ENCODE data around the gene EFHD1. TPM values are rescaled to one million over a fixed set of nuclear protein-coding genes. Genes with fewer than 3 reads are reported as not detected.

Gene EFHD1, protein sequence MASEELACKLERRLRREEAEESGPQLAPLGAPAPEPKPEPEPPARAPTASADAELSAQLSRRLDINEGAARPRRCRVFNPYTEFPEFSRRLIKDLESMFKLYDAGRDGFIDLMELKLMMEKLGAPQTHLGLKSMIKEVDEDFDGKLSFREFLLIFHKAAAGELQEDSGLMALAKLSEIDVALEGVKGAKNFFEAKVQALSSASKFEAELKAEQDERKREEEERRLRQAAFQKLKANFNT
- not detected in 2 replicates for total RNA-seq (2022)
- Bru-seq, nascent RNA, result percentile 9 among the genes with signal in this experiment
- percentile 16 among the genes with signal in this experiment for BruChase-seq, experiment 1, labeled RNA remaining after a 6-hour chase
- percentile 11 among the genes with signal in this experiment for BruChase-seq, experiment 2, labeled RNA remaining after a 2-hour chase
- long read RNA-seq, result 0 reads

DNA sequence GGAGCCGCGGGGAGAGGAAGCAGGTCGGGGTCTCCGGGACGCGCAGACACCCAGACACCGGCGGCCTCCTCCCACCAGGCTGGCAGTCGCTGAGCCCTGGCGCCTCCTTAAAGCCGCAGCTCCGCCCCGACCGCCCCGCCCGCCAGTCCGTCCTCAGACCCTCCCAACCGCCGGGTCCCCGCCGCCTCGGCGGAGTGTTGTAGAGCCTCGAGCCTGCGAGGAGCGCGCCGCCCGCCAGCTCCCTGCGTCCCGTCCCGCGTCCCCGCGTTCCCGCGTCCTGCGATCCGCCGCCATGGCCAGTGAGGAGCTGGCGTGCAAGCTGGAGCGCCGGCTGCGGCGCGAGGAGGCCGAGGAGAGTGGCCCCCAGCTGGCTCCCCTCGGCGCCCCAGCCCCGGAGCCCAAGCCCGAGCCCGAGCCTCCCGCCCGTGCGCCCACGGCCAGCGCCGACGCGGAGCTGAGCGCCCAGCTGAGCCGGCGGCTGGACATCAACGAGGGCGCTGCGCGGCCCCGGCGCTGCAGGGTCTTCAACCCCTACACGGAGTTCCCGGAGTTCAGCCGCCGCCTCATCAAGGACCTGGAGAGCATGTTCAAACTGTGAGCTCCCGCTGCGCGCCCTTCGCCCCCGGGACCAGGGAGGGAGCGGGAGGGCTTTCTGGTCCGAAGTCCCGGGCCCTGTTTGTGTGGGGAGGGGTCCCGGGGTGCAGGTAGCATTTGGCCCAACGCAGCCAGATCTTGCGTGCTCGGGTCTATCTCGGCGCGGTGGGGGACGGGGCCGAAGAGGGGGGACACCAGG is at the start of gene EFHD1:
Gene EFHD1, plus strand, starts transcription at position 192 of the 793 bp plus-strand sequence. Its CDS starts 101 bp downstream, at position 293.
- TF ChIP-seq, protein P1, sequence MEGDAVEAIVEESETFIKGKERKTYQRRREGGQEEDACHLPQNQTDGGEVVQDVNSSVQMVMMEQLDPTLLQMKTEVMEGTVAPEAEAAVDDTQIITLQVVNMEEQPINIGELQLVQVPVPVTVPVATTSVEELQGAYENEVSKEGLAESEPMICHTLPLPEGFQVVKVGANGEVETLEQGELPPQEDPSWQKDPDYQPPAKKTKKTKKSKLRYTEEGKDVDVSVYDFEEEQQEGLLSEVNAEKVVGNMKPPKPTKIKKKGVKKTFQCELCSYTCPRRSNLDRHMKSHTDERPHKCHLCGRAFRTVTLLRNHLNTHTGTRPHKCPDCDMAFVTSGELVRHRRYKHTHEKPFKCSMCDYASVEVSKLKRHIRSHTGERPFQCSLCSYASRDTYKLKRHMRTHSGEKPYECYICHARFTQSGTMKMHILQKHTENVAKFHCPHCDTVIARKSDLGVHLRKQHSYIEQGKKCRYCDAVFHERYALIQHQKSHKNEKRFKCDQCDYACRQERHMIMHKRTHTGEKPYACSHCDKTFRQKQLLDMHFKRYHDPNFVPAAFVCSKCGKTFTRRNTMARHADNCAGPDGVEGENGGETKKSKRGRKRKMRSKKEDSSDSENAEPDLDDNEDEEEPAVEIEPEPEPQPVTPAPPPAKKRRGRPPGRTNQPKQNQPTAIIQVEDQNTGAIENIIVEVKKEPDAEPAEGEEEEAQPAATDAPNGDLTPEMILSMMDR (IDR thresholded peaks at IDR 0.05; ENCODE audit: unreplicated experiment), result no peak
- no peak for DNase-seq (ENCODE audit: unreplicated experiment)
- Mint-ChIP-seq H3K4me1 (ENCODE audit: insufficient read depth, unreplicated experiment) (peaks cover 5% of the 10 kb centered on the region), H3K27ac (ENCODE audit: low read depth, unreplicated experiment) (no peak within 1 kb of the TSS), H3K4me3 (ENCODE audit: unreplicated experiment) (no peak within 1 kb of the TSS), H3K27me3 (ENCODE audit: insufficient read depth, unreplicated experiment) (peaks cover 22% of the 10 kb centered on the region), H3K9me3 (ENCODE audit: unreplicated experiment) (no peaks in the 10 kb centered on the region), H3K36me3 (ENCODE audit: insufficient read depth, unreplicated experiment) (no peaks in the 10 kb centered on the region)
- CTCF ChIA-PET, result interaction anchor here (0.6 to 1.1 kb wide), 3 partner anchors 13 to 611 kb away, joined by 3 to 5 read pairs (median 3); no protein-coding TSS in a partner anchor
- POLR2A ChIA-PET, result interaction anchor here (0.6 to 1.5 kb wide), 3 partner anchors 14 to 220 kb away, joined by 3 read pairs; partner anchors contain the start of gene GIGYF2
- intact Hi-C loops (cut with micrococcal nuclease), result no loop called here
- BruUV-seq (replicated peaks), result no TSS peak

DNA sequence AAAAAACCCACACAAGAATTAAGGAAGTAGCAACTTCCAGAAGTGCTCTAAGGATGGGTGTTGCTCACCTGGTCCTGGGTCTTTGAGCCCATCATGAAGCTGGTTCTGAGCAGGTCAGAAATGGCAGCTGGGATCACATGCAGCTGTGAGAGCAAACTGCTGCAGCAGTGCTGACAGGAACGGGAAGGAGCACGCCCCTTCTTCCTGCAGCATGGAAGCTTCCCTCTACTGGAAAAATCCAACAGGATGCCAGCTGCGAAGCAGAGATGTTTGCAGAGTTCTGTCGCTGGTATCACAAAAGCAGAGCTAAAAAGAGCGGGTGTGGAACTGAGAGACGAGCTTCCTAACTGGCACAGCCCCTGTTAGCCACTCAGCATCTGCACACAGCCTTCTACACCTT is 49.2 kb upstream of the EFHD1 start:
- POLR2A ChIA-PET, result interaction anchor here (0.9 to 2.1 kb wide), 3 partner anchors 9 to 16 kb away, joined by 4 to 5 read pairs (median 5); no protein-coding TSS in a partner anchor
- CTCF ChIA-PET, result interaction anchor here (0.6 to 0.7 kb wide), 6 partner anchors 10 to 1147 kb away, joined by 3 read pairs; no protein-coding TSS in a partner anchor

DNA sequence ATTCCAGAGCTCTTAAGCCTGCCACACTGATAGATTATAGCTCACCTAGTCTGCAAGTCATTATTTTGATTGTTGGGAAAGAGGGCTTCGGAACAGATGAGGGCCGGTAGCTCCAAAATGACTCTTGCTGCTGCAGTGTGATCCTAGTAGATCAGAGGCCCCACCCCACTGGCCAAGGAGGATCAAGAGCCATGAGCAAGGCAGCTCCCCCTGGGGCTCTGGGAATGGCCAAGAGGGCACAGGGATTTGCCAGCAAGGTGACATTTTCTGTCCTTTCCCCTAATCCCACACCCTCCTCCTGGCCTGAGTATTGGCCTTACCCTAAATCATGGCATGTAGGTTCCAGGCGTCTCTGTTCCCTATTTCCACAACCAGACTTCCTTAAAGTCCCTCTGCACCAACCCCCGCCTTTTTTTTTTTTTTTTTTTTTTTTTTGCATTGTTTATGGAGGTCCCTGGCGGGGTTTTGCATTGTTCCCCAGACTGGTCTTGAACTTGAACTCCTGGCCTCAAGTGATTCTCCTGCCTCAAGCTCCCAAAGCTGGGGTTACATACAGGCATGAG is 46.4 kb upstream of the EFHD1 start:
- BruUV-seq (replicated peaks), result no TSS peak
- Mint-ChIP-seq H3K27me3 (ENCODE audit: insufficient read depth, unreplicated experiment) (no peaks in the 10 kb centered on the region), H3K27ac (ENCODE audit: low read depth, unreplicated experiment) (no peak overlapping the region), H3K4me3 (ENCODE audit: unreplicated experiment) (no peak overlapping the region), H3K36me3 (ENCODE audit: insufficient read depth, unreplicated experiment) (peaks cover 8% of the 10 kb centered on the region), H3K9me3 (ENCODE audit: unreplicated experiment) (no peaks in the 10 kb centered on the region), H3K4me1 (ENCODE audit: insufficient read depth, unreplicated experiment) (peaks cover 10% of the 10 kb centered on the region)
- TF ChIP-seq, protein P1 (IDR thresholded peaks at IDR 0.05; ENCODE audit: unreplicated experiment), result no peak
- CTCF ChIA-PET, result interaction anchor here (0.5 kb wide), 1 partner anchor 18 kb away, joined by 3 read pairs; no protein-coding TSS in a partner anchor
- no peak for DNase-seq (ENCODE audit: unreplicated experiment)
- POLR2A ChIA-PET, result interaction anchor here (1.3 kb wide), 1 partner anchor 19 kb away, joined by 6 read pairs; no protein-coding TSS in a partner anchor
- intact Hi-C loops (cut with micrococcal nuclease), result no loop called here

More for the DNA sequence above, 49.2 kb upstream of the EFHD1 start:
- Mint-ChIP-seq H3K27me3 (ENCODE audit: insufficient read depth, unreplicated experiment) (no peaks in the 10 kb centered on the region), H3K4me1 (ENCODE audit: insufficient read depth, unreplicated experiment) (peaks cover 10% of the 10 kb centered on the region), H3K9me3 (ENCODE audit: unreplicated experiment) (no peaks in the 10 kb centered on the region), H3K36me3 (ENCODE audit: insufficient read depth, unreplicated experiment) (peaks cover 8% of the 10 kb centered on the region), H3K27ac (ENCODE audit: low read depth, unreplicated experiment) (no peak overlapping the region), H3K4me3 (ENCODE audit: unreplicated experiment) (no peak overlapping the region)
- intact Hi-C loops (cut with micrococcal nuclease), result no loop called here
- no peak for DNase-seq (ENCODE audit: unreplicated experiment)
- no TSS peak for BruUV-seq (replicated peaks)
- TF ChIP-seq, protein P1 (IDR thresholded peaks at IDR 0.05; ENCODE audit: unreplicated experiment), result no peak
